ENCODE data around the gene RNLS.

Gene RNLS

DNA sequence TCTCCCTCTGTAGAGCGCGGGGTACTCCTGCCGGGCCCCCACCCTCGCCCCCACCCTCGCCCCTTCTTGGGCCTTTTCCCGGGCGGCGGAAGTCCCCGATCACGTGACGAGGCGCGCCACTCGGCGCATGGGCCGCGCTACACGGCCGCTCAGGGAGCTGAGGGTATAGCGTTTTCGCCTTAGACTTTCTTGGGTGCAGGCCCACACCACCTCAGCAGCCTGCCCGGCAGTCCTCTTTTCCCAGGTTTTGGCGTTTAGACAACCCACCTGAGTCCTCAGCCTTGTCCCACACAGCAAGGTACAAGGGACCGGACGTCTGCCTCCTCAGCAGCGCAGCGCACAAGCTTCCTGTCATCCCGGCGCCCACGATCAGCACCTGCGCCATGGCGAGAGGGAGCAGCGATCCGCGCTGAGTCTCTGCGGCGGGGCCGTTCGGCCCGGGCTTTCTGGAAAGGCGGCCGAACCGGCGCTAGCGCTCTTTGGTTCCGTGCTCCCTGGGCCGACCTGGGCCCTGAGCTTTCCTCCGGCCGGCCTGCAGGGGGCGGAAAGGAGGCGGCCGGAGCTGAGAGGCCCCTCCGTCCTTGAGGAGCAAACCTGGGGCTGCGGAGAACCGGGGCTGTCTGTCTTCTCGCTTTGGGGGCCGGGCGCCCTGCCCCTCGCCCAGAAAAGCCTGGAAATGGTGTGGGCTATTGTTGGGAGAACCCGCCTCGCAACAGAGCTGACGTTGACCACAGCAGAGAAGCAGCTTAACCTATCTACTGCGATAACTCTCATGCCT lies at the start of gene RNLS:
RNLS (minus strand) TSS at position 513 of the 778 bp plus-strand sequence.
- DNase-seq, result peak; percentile 24

- DNase-seq, result no peak
These were observed 41.7 kb upstream of the RNLS start for GRCh38 chr10:88624840-88625239.

GRCh38 chr10:88623835-88624234 lies 40.7 kb upstream of the RNLS start:
- no peak for DNase-seq

DNA sequence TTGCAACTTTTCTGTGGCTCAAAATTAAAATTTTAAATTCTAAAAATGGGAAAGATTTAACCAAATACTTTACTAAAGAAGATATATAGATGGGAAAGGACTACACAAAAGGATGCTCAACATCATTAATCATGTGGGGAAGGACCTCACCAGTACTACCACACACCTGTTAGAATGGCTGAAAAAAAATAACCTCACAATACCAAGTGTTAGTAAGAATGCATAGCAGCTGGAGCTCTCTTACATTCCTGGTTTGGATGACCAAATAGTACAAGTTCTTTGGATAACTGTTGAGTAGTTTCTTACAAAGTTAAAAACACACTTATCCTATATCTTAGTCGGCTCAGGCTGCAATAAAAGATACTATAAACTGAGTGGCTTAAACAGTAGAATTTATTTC lies 37.3 kb upstream of the RNLS start:
- no peak for DNase-seq

- DNase-seq, result no peak
These were observed 35.4 kb upstream of the RNLS start for GRCh38 chr10:88618496-88618895.

DNA sequence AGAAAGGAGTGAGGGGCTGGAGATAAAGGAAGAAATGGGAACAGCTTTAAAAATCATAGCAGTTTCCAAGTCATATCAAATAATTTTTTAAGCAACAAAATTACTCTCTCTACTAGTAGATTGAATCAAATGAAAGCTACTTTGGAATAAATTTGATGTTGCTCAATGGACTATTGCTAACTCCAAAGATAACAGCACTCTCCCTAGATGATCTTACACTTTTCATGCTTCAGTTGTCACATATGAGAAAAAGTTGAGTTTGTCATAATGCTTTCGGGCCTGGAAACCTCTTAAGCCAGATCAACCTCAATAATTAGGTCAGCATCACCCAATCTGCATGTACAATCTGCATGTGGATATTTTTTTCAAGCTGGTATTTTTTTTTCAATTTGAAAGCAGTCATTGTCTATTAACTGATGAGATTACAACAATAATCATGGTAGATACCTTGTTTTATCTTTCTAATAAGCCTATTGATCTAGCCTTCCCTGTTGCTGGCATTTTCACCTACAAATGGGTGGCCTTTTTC lies 34.7 kb upstream of the RNLS start:
- no peak for DNase-seq

- no peak for DNase-seq
These were observed 33.3 kb upstream of the RNLS start for GRCh38 chr10:88616250-88616977.

DNA sequence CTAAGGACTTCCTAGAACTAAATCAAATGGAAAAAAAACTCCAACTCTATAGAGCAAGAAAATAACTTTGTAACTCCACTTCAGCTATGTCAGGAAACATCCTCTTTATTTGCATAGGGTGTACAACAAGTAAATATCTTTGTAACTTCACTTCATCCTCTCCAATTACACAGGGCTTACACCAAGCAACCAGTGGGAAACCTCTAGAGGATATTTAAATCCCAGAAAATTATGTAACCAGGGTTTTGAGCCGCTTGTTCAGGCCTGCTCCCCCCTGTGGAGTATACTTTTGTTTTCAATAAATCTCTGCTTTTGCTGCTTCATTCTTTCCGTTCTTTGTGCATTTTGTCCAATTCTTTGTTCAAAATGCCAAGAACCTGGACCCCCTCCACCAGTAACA lies 25.7 kb upstream of the RNLS start:
- DNase-seq, result no peak

DNA sequence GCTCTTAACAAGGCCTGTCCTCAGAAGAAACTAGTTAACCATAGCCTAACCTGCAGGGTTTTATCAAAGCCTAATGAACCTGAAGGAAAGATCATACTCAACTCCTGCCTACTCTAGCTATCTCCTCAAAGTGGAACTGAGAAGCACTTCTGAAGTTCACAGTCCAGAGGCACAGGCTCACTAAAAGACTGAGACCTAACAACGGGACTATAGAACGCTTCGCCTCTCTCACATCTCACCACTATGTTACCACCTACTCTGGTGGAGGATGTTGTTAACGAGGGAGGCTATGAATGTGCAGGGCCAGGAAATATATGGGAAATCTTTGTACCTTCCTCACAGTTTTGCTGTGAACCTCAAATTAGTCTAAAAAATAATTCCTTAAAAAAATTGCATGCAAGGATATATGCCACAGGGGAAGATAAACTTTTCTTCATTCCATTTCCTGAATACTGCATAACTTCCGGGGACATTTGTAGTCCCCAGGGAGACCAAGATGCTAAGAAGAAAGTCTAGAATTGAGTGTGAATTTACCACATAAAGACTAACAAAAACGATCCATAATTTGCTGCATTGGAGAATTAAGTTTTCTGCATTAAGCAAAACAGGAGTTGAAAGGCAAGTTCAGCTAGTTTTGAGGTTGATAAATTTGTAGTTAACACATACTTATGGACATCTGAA lies 25.1 kb upstream of the RNLS start:
- DNase-seq, result no peak

DNA sequence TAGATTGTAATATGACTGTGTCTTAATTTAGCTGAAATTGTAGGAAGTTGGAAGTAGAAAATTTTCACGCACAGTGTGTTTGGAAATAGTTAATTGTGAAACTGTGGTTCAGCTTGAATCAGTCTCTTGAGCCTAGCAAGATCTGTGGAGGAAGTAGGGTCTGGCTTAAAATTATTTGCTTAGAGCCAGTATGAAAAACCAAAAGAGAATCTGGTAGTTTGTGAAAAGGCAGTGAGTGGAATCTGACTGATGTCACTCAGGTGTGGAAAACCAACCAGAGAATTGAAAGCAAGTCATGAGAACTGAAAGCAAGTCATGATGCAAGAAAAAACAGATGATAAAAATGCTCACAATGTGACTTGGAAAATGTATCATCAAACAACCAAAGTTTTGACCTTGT lies 14.9 kb upstream of the RNLS start:
- DNase-seq, result no peak

DNA sequence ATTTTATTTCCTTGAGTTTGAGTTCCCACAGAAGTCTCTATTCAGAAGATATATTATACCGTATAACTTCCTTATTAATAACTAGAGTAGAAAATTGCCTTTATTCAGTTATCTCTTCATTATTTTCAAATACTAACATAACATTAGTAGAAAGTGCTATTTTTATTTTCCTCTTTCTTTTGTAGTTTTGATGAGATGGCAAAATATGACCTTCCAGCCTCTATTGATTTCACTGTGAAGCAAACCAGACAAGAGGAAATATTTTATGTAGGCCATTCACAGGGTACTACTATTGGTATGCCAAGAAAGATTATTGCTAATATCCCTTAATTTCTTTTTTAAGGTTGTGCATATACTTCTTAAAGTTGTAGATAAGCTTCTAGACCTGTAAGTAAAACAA lies 11.4 kb upstream of the RNLS start:
- DNase-seq, result no peak

DNA sequence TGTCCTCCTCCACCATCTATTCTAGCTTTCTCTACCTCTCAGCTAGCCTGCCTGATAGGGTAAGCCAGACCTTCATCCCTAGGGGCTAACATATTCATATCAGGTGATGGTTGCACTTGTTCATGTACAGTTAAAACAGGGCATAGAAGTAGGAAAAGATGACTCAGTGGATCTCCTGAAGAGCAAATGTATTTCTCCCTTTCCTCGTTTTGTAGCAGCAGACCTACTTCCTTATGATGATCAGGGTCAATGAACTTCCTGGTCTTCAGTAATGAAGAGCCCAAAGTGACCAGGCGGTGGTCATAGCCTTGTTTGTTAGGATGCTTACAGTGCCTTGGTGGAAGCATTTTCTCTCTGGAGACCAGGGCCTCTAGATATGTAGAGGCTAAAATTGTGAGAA lies 9.8 kb upstream of the RNLS start:
- no peak for DNase-seq

DNA sequence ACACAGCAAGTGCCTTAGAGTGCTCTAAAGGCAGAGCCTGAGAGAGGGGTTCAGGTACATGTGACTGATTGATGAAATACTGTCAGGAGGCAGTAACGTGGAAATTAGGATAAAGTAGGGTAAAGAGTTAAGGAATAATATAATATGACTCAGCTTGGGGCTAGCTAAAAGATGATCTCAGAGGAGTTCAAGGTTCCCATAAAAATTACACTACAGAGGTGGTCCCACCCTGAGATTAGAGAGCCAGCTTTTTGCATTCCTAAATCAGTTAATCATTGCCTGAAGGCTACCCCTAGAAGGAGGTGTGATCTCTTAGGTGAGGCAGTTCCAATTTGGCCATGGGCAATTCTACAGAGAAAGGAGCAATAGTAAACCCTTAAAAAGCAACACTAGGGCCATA lies 9.3 kb upstream of the RNLS start:
- DNase-seq, result no peak

DNA sequence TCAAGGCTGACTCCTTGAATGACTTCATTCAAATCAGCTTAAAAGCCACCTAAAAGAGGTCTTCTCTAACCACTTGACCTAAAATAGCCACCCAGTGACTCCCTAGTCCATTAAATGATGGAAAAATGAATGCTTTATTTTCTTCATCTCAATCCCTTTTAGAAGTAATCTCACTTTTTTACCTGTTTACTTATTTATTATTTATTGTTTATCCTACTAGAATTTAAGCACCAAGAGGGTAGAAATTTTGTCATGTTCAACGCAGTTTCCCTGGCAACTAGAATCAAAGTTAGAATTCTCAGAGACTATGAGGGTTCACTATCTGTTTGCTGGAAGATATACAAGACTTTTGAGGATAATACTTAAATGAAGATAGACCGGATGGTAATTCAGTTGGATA lies 3.3 kb upstream of the RNLS start, which contains the start of gene LIPJ:
LIPJ (plus strand) TSS at position 301 of the 400 bp plus-strand sequence. CDS start 3,926 bp downstream, outside the sequence.
- DNase-seq, result no peak

DNA sequence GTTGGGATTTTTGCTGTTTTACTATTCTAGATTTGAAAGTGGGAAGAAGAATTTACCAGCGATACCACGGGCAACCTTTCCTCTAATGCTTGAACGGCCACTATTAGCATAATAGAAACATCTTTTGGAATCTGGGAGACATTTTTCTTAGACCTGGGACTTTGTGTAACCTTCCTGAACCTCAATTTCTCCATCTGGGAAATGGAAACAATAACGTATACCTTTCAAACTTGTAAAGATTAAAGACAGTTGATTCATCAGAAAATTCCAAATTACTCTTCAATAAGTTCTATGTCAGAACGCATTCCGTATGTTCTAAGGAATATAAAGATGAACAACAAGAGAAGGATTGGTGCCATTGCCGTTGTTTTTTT lies 453 bp upstream of the RNLS start:
- no peak for DNase-seq

DNA sequence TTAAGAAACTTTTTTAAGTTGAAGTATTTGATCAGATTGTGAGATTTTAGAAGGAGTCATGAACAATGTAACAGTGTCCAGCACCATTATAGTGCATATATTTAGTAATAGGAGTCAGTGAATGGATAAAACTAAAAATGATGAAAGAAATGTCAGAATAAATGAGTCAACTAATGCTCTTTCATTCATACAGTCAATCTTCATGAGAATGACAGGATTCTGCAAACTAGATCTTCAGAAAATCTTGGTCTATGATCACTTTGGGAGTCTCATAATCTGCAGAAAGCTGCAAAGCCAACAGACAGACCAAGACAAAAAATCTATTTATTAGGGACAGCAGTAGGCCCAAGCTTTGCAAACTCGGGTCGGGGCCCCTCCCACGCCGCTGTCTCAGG lies 710 bp downstream of the RNLS start:
- DNase-seq, result no peak

- no peak for DNase-seq
These were observed 18.0 kb downstream of the RNLS start for GRCh38 chr10:88565072-88565471.

DNA sequence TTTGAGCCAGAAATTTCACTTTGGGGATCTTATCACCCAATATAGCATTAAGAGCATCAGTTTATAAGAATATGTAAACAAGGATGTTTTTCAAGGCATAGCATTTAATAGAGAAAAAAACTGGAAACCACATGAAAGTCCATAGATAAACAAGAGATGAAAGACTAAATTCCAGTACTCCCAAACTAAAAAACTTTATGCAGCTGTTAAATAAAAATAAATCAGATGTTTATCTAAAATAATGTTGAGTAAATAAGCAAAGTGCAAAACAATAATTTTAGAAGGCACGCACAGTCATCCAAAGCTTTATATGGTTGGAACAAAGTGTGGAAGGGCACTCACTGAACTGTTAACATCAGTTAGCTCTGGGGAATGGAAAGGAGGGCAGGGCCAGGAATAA lies 21.0 kb downstream of the RNLS start:
- DNase-seq, result no peak

GRCh38 chr10:88557658-88558057 lies 25.5 kb downstream of the RNLS start:
- DNase-seq, result no peak

GRCh38 chr10:88557256-88557655 lies 25.9 kb downstream of the RNLS start:
- DNase-seq, result no peak

DNA sequence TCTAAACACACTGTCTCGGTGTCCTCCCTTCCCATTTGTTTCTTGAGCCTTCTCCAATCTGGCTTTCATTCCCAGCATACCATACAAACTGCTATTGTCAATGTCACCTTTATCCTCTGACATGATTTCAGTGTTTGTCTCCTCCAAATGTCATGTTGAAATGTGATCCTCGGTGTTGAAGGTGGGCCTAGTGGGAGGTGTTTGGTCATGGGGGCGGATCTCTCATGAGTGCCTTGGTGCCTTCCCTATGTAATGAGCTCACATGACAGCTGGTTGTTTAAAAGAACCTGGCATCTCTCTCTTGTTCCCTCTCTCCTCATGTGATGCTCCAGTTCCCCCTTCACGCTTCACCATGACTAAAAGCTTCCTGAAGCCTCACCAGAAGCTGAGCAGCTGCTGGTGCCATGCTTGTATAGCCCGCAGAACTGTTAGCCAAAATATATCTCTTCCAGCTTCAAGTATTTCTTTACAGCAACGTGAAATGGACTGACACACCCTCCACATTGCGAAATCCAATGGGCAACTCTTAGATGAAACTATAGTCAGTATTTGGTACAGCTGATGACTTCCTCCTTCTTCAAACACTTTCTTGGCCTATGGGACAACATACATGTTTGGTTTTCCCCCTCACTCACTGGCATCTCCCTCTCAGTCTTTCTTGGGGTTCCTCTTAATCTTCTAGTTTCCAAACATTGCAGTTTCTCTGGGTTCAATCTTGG lies 27.8 kb downstream of the RNLS start:
- DNase-seq, result no peak

- DNase-seq, result no peak
These were observed 29.9 kb downstream of the RNLS start for GRCh38 chr10:88553116-88553752.

- no peak for DNase-seq
These were observed 31.9 kb downstream of the RNLS start for GRCh38 chr10:88551246-88551645.

Measured in NCI-H2171 (cell line).